Anterior cingulate cortex (tissue), 58 donors: ENCODE results near the gene TMEM163.
"Not testable (repeated sequence)": the region's sequence is repeated elsewhere in the genome, so short reads cannot be mapped to it uniquely, and the experiment has no call there.

Source experiments
- DNase-seq, 58 donors: peaks; one replicate each; lab custom pipeline; 2025; lab: John Stamatoyannopoulos, UW

The TMEM163 gene

DNA sequence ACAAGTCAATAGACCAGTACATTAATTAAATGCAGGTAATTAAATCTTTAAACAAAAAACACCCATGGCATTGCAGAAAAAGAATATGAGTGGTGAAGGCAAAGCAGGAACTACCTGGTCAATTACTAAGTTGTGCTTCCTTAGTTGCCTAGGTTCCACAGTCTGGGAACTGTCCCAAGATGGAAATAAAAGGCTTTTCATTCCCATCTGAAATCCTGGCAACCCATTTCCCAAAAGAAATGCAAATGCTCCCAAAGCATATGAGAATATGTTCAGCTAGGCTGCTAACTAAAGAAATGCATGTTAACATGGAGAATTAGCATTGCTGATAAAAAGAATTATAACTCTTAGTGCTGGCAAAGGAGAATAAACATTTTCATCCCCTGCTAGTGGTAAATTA lies 177.8 kb downstream of the TMEM163 start:
- peak in 5 of 58 donors; percentile 2 to 50 (median 16) for DNase-seq

DNA sequence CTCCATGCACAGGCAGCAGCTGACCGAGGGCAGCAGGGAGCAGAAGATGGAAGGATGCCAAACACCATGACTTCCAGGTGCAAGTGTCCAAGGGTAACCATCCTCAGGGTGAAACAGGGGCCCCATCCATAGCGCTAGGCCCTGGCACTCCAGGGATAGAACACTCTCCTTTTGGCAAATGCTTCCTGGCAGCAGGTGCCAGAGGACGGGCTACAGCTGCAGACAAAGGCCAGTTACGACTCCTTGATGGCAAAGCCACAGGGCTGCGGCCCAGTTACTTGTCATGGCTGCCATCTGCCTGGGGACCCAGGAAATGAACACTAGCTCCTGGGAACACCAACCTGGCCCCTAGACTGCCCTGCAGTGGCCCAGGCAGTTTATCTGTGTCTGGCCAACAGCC lies 178.8 kb downstream of the TMEM163 start:
- DNase-seq = peak in 3 of 58 donors; percentile 2 to 8 (median 2)

DNA sequence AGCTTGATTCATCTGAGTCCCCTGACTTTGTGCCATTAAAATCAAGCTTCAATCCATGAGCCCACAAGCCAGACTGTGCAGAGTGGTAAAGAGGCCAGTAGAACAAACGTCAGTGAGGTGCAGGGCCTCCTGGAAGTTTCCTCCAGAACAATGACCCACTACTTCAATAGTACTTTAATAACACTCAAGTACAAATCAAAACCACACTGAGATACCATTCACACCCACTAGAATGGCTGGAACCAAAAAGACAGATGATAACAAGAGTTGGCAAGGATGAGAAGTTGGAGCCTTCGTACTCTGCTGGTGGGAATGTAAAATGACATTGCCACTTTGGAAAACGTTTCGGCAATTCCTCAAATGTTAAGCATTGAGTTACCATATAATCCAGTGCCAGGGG lies 181.1 kb downstream of the TMEM163 start:
- no peak for DNase-seq

DNA sequence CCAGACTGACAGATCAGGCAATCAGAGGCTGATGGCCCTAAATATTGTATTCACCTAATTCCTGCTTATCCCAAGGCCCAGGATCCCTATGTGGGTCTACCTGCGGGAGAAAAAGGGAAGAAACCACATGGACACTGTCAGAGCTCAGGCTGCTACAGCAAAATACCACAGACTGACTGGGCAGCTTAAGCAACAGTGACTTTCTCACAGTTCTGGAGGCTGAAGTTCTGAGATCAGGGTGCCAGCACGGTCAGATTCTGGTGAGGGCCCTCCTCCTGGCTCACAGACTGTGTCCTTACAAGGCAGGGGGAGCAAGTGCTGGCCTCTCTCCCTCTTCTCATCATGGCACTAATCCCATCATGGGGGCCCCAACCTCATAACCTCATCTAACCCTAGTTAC lies 181.7 kb downstream of the TMEM163 start:
- no peak for DNase-seq

DNA sequence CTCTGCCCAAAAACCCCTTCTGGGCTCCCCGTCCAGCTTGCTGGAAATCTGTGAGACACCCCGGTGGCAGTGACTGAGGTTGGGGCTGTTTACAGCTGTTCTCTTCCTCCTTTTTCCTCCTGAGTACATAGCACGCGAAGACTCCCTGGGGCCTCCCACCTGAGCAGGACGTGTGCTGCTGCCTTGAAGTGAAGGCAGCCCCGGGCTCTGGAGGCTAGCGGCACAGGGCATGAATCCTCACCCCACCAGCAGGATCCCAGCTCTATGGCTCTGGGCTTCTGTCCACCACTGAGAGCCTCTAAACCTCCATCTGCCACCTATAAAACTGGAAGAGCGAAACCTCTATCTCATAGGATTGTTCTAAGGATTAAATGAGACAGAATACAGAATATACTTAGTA lies 182.5 kb downstream of the TMEM163 start:
- no peak for DNase-seq

DNA sequence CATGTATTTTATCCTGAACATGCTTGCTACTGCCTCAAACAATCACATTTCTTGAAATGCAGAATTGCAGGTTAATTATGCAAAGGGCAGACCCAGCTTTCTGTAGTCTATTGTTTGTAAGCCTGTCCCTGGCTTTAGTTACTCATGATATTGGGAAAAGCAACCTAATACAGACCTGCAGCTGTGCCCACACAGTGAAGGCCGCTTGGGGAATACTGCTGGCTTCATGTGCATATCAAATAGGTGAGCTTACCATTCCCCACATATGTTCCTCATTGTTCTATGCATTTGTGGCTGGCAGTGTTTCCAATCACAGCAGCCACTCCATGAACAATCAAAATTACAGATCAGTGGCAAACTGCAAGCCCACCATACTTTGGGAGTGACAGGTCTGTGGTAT lies 186.3 kb downstream of the TMEM163 start:
- DNase-seq = no peak

DNA sequence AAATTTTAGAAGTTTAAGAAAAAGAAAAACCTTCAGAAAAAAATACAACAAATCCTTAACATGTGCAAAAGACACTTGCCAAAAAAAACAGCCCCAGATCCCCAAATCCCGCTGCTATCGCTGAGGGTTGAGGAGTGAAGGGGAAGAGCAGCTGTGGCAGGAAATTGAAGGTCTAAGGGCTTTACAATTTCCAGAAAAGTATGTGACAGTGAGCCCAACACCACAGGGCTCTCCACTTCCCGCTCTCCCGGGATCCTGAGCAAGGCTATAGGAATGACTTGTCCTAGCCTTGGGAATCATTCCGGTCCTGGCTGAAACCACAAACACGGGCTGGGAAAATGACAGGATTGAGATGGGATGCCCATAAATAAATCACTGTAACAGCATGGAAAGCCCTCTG lies 191.4 kb downstream of the TMEM163 start:
- no peak for DNase-seq

DNA sequence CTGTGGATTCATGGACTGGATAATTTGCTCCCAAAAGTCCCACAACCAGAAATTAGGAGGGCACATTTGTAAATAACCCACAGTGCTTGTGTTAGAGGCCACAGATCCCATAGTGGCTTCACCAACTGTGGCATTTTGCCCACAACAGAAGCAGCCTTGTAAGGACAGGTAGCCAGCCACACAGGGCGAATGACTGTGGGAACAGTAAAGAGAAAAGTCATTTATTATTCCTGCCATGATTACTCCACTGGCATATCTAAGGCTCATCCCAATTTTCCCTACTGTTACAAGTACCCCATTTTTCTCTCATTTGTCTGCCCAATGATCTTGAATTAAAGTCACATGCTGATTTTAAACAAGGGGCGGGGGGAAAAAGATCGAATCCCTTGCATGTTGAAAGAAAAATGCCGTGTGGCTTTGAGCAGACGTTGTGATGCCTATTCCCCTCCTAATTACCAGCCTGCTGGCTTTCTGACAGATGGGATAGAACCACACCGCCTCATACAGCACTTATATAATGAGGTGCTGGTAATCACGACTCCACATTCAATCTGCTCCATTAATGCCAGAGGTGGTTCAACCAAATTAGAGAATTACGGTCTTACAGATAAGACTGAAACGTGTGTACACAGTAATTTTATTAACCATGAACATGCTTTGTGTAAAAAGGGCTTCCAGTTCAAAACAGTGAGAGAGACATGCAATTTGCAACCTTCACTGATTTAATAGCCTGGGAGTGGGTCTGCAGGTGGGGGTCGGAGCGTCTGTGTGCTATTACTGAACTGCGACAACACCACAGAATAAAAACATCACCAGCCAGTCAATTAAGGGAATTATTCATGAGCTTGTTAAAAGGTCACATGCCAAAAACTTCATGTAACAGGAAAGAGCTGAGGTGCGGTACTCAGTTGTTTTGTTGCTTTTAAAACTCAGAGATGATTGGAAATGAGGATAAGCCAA lies 196.0 kb downstream of the TMEM163 start:
- no peak for DNase-seq

DNA sequence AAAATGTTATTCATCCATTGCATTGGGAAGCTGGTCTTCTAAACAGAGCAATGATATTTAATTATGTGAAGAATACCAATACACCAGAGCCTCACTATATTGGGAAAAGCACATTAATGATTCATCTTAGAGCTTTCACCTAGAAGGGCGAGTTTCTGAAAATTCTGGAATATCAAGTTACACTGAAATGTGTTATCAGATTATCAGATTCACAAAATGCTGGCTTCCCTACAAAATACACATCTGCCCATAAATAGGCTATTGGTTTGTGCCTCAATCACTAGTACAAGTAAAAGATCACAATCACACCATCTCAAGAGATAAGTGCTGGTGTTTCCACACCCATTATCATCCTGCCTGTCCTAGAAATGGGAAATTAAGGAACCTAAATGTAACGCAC lies 200.7 kb downstream of the TMEM163 start:
- DNase-seq = no peak

DNA sequence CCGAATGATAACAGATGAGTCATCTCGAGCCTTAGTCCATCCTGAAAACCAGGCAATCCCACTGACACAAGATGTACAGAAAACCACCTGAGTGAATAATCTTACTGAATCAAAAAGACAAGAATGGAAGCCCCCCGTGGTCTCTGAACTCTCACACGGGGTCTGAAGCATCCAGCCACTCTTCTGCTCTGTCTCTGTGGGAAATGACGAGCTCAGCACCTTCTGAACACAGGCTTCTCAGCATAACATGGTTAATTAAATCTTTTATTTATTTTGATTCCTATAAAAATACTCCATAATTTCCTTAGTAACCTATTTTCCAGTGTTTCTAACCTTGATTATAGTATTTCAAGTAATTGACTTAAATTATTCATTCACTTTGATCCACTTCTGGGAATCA lies 203.7 kb downstream of the TMEM163 start:
- no peak for DNase-seq

DNA sequence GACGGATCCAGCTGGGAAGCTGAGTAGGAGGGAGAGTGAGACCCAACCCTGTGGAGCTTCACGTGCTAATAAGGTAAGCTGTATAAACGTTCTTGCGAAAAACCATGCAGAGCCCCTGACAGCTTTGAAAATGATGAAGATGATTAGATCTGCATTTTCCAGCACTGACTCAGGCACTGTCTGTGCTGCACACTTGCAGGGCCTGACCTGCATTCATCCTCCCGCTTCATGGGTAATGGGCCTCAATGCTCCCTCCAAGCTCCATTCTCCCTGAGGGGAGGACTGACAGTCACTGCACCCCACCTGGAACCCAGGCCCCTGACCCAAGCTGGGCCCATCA lies 205.4 kb downstream of the TMEM163 start:
- DNase-seq = no peak

DNA sequence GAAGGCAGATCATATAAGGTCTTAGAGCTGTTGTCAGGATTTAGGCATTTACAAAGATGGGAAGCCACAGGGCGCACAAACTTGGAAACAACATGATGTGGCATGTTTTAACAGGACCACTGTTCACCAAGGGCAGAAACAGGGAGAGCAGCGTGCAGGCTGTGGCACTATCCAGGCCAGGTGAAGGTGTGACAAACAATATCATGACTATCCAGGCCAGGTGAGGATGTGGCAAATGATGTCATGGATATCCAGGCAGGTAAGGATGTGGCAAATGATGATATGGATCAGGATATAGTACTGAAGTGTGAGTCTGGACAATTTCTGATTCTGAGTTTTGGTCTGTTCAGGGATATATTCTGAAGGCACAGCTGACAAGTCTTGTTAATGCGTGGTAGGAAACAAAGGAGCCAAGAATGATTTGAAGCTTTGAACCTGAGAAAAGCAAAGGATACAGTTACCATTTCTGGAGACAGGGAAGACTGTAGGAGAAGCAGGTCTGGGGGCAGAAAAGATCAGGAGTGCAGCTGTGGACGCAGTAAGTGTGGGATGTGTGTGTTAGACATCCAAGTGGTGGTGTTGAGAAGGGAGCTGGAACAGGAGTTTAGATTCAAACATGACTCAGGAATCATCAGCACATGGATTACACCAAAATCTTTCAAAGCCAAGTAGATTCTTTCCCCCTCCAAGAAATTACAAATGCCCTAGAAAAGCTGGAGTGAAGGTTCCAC lies 205.9 kb downstream of the TMEM163 start:
- peak in 2 of 58 donors; percentile 3 to 10 for DNase-seq

DNA sequence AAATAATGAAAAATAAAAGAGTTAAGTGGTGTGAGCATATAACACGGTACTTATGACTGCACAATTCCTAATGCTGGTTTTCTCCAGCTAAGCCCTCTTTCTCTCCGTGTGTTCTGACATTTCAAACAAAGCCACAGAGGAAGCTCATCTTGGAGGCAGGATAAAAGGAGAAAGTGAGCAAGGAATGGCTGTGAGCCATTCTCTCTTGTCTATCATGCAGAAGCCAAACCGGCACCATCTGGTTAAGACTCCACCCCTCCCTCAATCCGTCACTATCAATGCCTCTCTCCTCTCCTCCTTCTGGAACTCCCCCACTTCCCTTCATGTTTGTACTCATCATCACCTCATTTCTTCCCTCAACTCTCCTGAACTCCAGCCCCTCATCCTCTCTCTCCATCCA lies 210.4 kb downstream of the TMEM163 start:
- no peak for DNase-seq

DNA sequence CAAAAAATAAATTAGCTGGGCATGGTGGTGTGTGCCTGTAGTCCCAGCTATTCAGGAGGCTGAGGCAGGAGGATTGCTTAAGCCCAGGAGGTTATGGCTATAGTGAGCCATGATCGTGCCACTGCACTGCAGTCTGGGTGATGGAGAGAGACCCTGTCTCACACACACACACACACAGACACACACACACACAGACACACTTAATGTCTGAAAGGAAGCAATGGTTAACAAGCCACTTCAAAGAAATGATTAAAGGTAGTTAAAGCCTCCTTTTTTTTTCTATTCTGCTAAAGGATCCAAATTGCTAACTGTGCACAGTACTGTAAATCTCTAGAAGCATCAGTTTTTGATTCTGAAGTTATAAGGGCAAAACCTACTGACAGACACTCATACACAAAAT lies 211.1 kb downstream of the TMEM163 start:
- no peak for DNase-seq

DNA sequence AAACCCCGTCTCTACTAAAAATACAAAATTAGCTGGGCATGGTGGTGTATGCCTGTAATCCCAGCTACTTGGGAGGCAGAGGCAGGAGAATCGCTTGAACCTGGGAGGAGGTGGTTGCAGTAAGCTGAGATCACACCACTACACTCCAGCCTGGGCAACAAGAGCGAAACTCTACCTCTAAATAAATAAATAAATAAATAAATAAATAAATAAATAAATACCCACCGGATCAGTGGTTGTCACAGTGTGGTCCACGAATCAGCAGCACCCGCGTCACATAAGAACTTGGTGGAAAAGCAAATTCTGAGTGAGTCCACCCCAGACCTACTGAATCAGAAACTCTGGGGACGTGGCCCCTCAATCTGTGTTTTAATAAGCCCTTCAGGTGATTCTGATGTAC lies 211.6 kb downstream of the TMEM163 start:
- DNase-seq = not testable (repeated sequence)

DNA sequence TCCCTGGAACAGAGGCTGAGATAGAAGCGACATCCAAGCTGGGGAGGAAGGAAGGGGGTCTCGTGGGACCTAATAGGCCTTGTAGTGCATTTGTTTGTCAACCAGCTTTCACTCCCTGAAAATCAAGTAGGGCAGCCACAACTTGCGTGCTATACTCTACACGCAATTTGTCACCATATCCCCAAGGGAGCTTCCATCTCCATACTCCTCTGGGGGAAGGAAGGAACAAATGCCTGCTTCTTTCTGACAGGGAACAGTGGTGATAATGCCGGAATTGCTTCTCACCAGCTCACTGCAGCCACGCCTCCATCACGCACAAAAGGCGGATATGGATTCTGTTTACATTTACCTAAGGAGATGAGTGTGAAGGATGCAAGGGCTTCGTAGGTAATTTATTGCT lies 213.4 kb downstream of the TMEM163 start:
- no peak for DNase-seq

DNA sequence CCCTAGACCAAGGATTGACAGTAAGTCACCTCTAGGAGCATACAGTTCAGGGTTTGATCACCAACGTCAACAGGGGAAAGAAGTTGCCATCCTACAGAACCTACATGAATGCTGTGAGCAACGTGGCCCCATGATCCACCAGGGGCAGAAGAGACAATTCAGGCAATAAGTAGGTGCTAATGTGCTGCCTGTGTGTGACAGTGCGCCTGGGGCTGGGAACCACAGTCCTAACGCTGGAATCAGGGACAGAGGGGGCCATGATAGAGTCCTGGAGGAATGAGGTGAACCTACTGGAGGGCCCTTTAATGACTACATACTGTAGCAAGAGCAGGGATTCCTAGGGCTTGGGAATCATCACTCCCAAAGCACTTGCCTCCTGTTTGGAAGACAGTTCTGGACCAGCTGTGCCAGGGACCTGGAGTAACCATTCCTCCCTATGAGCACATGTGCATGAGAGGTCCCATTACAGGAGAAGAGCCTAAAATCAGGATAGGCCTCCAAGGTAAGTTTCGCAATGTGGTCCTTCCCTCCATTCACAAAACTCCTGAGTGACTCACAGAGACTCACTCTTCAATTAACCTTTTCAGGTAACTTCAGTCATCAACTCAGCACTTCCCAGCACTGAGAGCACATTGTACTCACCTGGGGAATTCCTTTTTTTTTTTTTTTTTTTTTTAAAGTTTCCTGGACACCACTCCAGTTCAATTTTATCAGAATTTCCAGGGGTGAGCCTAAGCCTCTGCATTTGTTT lies 214.0 kb downstream of the TMEM163 start:
- DNase-seq = no peak

DNA sequence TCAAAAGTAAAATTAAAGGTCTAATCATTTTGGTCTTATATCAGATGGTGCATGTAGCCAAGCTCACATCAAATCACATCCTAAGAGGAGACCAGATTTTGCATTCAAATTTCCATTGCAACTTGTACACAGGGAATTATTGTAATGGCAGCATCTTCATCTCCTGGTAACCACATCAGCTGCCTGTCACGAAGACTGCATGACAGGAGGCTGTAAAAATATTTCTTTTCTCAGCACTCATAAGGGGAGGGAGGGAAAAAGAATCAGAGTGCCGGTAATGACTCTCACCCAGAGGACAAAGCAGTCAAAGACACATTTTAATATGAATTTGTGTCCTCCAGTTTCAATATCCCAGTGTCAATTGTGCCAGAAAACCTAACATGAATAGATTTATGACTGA lies 216.7 kb downstream of the TMEM163 start:
- no peak for DNase-seq

DNA sequence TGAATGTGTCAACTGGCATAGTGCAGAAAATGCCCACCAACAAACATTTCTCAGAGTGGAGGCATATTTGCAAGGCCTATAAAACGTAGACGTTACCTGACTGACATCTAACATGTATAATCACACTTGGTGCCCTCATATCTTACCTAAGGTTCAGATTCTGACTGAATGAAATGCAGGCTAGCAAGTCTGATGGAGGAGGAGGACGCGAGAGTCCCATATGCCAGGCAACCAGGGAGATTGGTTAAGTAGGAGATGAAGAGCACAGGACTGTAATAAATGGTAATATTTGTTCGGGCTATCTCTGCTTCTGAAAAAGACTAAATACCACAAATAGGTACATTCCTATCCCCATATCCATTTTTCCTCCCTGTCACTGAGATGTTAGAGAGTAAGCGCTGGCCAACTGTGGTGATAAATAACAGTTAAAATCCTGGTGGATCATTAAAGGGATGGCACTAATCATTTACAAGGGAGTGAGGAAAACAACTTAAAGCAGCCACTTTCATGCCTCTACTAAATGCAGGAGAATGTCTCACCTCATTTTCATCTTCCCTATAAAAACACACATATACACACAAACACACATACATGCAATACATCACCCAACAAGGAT lies 217.2 kb downstream of the TMEM163 start:
- DNase-seq = no peak

DNA sequence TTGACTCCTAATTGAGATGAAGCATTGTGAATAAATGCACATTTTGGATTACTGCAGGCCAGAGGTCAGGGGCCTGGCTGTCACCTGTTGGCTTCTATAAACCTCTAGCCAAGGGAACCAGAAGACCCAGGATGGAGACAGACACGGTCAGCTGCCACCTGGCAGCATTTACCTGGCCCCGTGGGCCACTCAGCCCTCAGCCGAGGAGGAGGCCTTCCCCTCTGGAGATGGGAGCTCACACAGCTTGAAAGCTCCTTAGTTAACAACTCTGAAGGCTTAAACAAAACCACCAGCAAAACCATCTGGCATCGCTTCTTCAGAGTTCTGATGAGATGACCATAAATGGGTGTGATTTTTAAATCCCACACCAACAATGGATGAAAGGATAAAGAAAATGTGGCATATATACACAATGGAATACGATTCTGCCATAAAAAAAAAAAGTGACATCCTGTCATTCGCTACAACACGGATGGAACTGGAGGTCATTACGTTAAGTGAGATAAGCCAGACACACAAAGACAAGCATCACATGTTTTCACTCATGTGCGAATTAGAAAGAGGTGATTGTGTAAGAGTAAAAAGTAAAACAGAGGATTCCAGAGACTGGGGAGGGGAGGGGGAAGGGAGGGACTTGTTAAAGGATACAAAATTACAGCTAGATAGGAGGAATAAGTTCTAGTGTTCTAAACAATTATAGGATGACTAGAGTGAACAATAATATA lies 218.4 kb downstream of the TMEM163 start:
- no peak for DNase-seq
